Astrocyte of the hippocampus (primary cell): ENCODE results near the gene DNAAF6.
"Not testable (repeated sequence)": the region's sequence is repeated elsewhere in the genome, so short reads cannot be mapped to it uniquely, and the experiment has no call there.

Source experiments
- DNase-seq: peaks from one replicate; pipeline ENCODE4 v3.0.0; 2011; ENCODE audit warnings: low read depth, low spot score

DNAAF6 gene

GRCh38 chrX:107205770-107206696 is at the start of gene DNAAF6, which contains the start of gene NUP62CL:
Gene DNAAF6, plus strand, starts transcription at chrX:107206611. Its CDS starts 6,265 bp downstream, at chrX:107212876.
Gene NUP62CL, minus strand, starts transcription at chrX:107206433. Its CDS starts 31,287 bp downstream, at chrX:107175146.
- DNase-seq = peak; percentile 53

- DNase-seq = not testable (repeated sequence)
Measured at GRCh38 chrX:107157618-107158017, 48.8 kb upstream of the DNAAF6 start.

GRCh38 chrX:107167163-107167921 is 39.1 kb upstream of the DNAAF6 start:
- DNase-seq = no peak

- DNase-seq = no peak
Measured at GRCh38 chrX:107168257-107168656, 38.2 kb upstream of the DNAAF6 start.

GRCh38 chrX:107168712-107169111 is 37.7 kb upstream of the DNAAF6 start:
- no peak for DNase-seq

- no peak for DNase-seq
Measured at GRCh38 chrX:107171369-107172102, 34.9 kb upstream of the DNAAF6 start.

GRCh38 chrX:107197319-107197718 is 9.1 kb upstream of the DNAAF6 start:
- DNase-seq = no peak

GRCh38 chrX:107198074-107198473 is 8.3 kb upstream of the DNAAF6 start:
- DNase-seq = not testable (repeated sequence)

- DNase-seq = no peak
Measured at GRCh38 chrX:107199491-107199890, 6.9 kb upstream of the DNAAF6 start.

GRCh38 chrX:107204068-107204605 is 2.3 kb upstream of the DNAAF6 start:
- no peak for DNase-seq

- DNase-seq = no peak
Measured at GRCh38 chrX:107206697-107207065, 270 bp downstream of the DNAAF6 start.

GRCh38 chrX:107207089-107207488 is 678 bp downstream of the DNAAF6 start:
- DNase-seq = no peak

GRCh38 chrX:107207943-107208342 is 1.5 kb downstream of the DNAAF6 start:
- no peak for DNase-seq

GRCh38 chrX:107213477-107213876 is 7.1 kb downstream of the DNAAF6 start:
- DNase-seq = no peak

- no peak for DNase-seq
Measured at GRCh38 chrX:107226757-107227156, 20.3 kb downstream of the DNAAF6 start.

- DNase-seq = no peak
Measured at GRCh38 chrX:107227780-107228485, 21.5 kb downstream of the DNAAF6 start.

- DNase-seq = no peak
Measured at GRCh38 chrX:107228486-107228819, 22.0 kb downstream of the DNAAF6 start.

- DNase-seq = no peak
Measured at GRCh38 chrX:107272431-107272921, 66.1 kb downstream of the DNAAF6 start.

- DNase-seq = no peak
Measured at GRCh38 chrX:107273795-107274194, 67.4 kb downstream of the DNAAF6 start.

GRCh38 chrX:107288676-107289075 is 82.3 kb downstream of the DNAAF6 start:
- DNase-seq = no peak

GRCh38 chrX:107290019-107290418 is 83.6 kb downstream of the DNAAF6 start:
- no peak for DNase-seq
